Parathyroid adenoma (tissue), 2 donors: ENCODE data around the gene ERLIN1.

ENCODE experiments used
- H2AFZ ChIP-seq: fragments of 300-600 bp; sonication (generic); one replicate; pipeline ENCODE4 v1.7.0; 2017; ENCODE audit warnings: antibody characterized with exemption, mild to moderate bottlenecking
- H3K27ac ChIP-seq: fragments of 300-600 bp; sonication (generic); one replicate; pipeline ENCODE4 v1.7.0; 2017
- H3K27me3 ChIP-seq: fragments of 300-600 bp; sonication (generic); one replicate; pipeline ENCODE4 v1.7.0; 2017; ENCODE audit warnings: low read length; ENCODE audit not compliant: control insufficient read depth, insufficient read depth
- H3K36me3 ChIP-seq: fragments of 300-600 bp; sonication (generic); one replicate; pipeline ENCODE4 v1.7.0; 2017; ENCODE audit warnings: low read length; ENCODE audit not compliant: control insufficient read depth, insufficient read depth
- H3K4me1 ChIP-seq: fragments of 300-600 bp; sonication (generic); one replicate; pipeline ENCODE4 v1.7.0; 2017; ENCODE audit warnings: control low read depth
- H3K4me2 ChIP-seq: fragments of 300-600 bp; sonication (generic); one replicate; pipeline ENCODE4 v1.7.0; 2017; ENCODE audit warnings: low read length
- H3K4me3 ChIP-seq: fragments of 300-600 bp; sonication (generic); one replicate; pipeline ENCODE4 v1.7.0; 2017; ENCODE audit warnings: low read depth, low read length
- H3K79me2 ChIP-seq: fragments of 300-600 bp; sonication (generic); one replicate; pipeline ENCODE4 v1.7.0; 2017; ENCODE audit warnings: control low read depth
- H3K9ac ChIP-seq: fragments of 300-600 bp; sonication (generic); one replicate; pipeline ENCODE4 v1.7.0; 2017; ENCODE audit warnings: mild to moderate bottlenecking
- H3K9me3 ChIP-seq: fragments of 300-600 bp; sonication (generic); one replicate; pipeline ENCODE4 v1.7.0; 2017; ENCODE audit warnings: low read length; ENCODE audit not compliant: control insufficient read depth
- CTCF ChIP-seq: fragments of 300-600 bp; sonication (generic); IDR thresholded peaks from one replicate; pipeline ENCODE4 v1.7.0; 2017; ENCODE audit warnings: antibody characterized with exemption, mild to moderate bottlenecking
- donor health status: primary hyperparathyroidism.

Gene ERLIN1

GRCh38 chr10:100185364-100186252 lies at the start of gene ERLIN1:
ERLIN1 (minus strand) TSS chr10:100186029; CDS start chr10:100185626, 403 bp downstream.
- Histone ChIP-seq H3K27ac (peak within 1 kb of the TSS; percentile 74), H3K4me2 (peak within 1 kb of the TSS; percentile 85), H3K9ac (peak within 1 kb of the TSS; percentile 75), H3K79me2 (peaks cover 10% of the 10 kb centered on the region), H3K27me3 (no peaks in the 10 kb centered on the region), H3K4me1 (peaks cover 11% of the 10 kb centered on the region), H2AFZ (peak within 1 kb of the TSS; percentile 93), H3K9me3 (no peaks in the 10 kb centered on the region), H3K36me3 (no peaks in the 10 kb centered on the region), H3K4me3 (peak within 1 kb of the TSS; percentile 82)
- TF ChIP-seq CTCF = no peak

- no peak overlapping the region for H3K4me3 ChIP-seq
- H3K9ac ChIP-seq = no peak overlapping the region
- H3K4me2 ChIP-seq = no peak overlapping the region
- peaks cover 10% of the 10 kb centered on the region for H3K79me2 ChIP-seq
- TF ChIP-seq CTCF = no peak
- H3K4me1 ChIP-seq = peaks cover 3% of the 10 kb centered on the region
- H3K36me3 ChIP-seq = no peaks in the 10 kb centered on the region
- H3K27ac ChIP-seq = no peak overlapping the region
- no peaks in the 10 kb centered on the region for H3K9me3 ChIP-seq
- no peaks in the 10 kb centered on the region for H3K27me3 ChIP-seq
- no peak overlapping the region for H2AFZ ChIP-seq
Measured at GRCh38 chr10:100232101-100232500, 46.3 kb upstream of the ERLIN1 start.

- Histone ChIP-seq H3K27ac (peak overlapping the region; percentile 64), H3K9ac (peak overlapping the region; percentile 21), H3K36me3 (no peaks in the 10 kb centered on the region), H3K27me3 (no peaks in the 10 kb centered on the region), H3K9me3 (no peaks in the 10 kb centered on the region), H3K4me1 (peaks cover 3% of the 10 kb centered on the region), H3K79me2 (peaks cover 8% of the 10 kb centered on the region), H3K4me2 (peak overlapping the region; percentile 88), H3K4me3 (peak overlapping the region; percentile 98), H2AFZ (peak overlapping the region; percentile 87)
- no peak for TF ChIP-seq CTCF
Measured at GRCh38 chr10:100229819-100230422, 44.1 kb upstream of the ERLIN1 start.

- no peak overlapping the region for H2AFZ ChIP-seq
- H3K4me2 ChIP-seq = no peak overlapping the region
- no peak overlapping the region for H3K27ac ChIP-seq
- H3K4me1 ChIP-seq = no peaks in the 10 kb centered on the region
- no peaks in the 10 kb centered on the region for H3K9me3 ChIP-seq
- H3K27me3 ChIP-seq = no peaks in the 10 kb centered on the region
- H3K79me2 ChIP-seq = peaks cover 2% of the 10 kb centered on the region
- H3K36me3 ChIP-seq = no peaks in the 10 kb centered on the region
- H3K9ac ChIP-seq = no peak overlapping the region
- no peak overlapping the region for H3K4me3 ChIP-seq
- no peak for TF ChIP-seq CTCF
Measured at GRCh38 chr10:100223879-100224278, 38.0 kb upstream of the ERLIN1 start.
